Fibroblast of lung (primary cell): ENCODE measurements around the gene PRSS12. TPM values are rescaled to one million over a fixed set of nuclear protein-coding genes. Genes with fewer than 3 reads are reported as not detected.

Source experiments
- DNase-seq, 2 donors: peaks; one replicate each; pipeline versions ENCODE4 v3.0.0 to v3.0.0-alpha.2; 2010; ENCODE audit warnings: low read depth in 2 of 2
- H2AFZ ChIP-seq: 2 replicates; pipeline ENCODE4 v1.5.1; 2012; ENCODE audit warnings: low read length, control low read depth, inconsistent platforms
- H3K27ac ChIP-seq: 2 replicates; pipeline ENCODE4 v1.5.1; 2011; ENCODE audit warnings: low read length, control low read depth; ENCODE audit not compliant: insufficient read depth
- H3K27me3 ChIP-seq: 2 replicates; pipeline ENCODE4 v1.5.1; 2011; ENCODE audit warnings: mild to moderate bottlenecking, low read length; ENCODE audit not compliant: control insufficient read depth, insufficient read depth
- H3K36me3 ChIP-seq: 2 replicates; pipeline ENCODE4 v1.5.1; 2011; ENCODE audit warnings: low read length; ENCODE audit not compliant: control insufficient read depth, insufficient read depth
- H3K4me1 ChIP-seq: 2 replicates; pipeline ENCODE4 v1.5.1; 2011; ENCODE audit warnings: low read length; ENCODE audit not compliant: control insufficient read depth, insufficient read depth; ENCODE audit errors: extremely low read depth
- H3K4me2 ChIP-seq: 2 replicates; pipeline ENCODE4 v1.5.1; 2011; ENCODE audit warnings: low read length, control low read depth; ENCODE audit not compliant: insufficient read depth; ENCODE audit errors: extremely low read depth
- H3K4me3 ChIP-seq, 4 experiments: fragments of 200-600 bp in 1 of 4; sonication (generic) in 1 of 4; replicated peaks in 1 of 4; 2 replicates each; pipeline ENCODE4 v1.5.1; 2011 to 2016; ENCODE audit warnings: low read length in 4 of 4, low read depth in 3 of 4, mild to moderate bottlenecking in 3 of 4, control low read depth in 2 of 4, inconsistent platforms in 1 of 4, mixed read lengths in 1 of 4; ENCODE audit not compliant: insufficient read depth in 1 of 4; ENCODE audit errors: control extremely low read depth in 1 of 4
- H3K79me2 ChIP-seq: 2 replicates; pipeline ENCODE4 v1.5.1; 2012; ENCODE audit warnings: mild to moderate bottlenecking, low read length, inconsistent platforms; ENCODE audit not compliant: control insufficient read depth, insufficient read depth
- H3K9ac ChIP-seq: 2 replicates; pipeline ENCODE4 v1.5.1; 2011; ENCODE audit warnings: mild to moderate bottlenecking, low read length, control low read depth; ENCODE audit not compliant: insufficient read depth
- H3K9me3 ChIP-seq: 2 replicates; pipeline ENCODE4 v1.5.1; 2012; ENCODE audit warnings: low read depth, low read length; ENCODE audit not compliant: control insufficient read depth, insufficient read depth
- H4K20me1 ChIP-seq: 2 replicates; pipeline ENCODE4 v1.5.1; 2011; ENCODE audit warnings: low read length; ENCODE audit not compliant: control insufficient read depth, insufficient read depth; ENCODE audit errors: extremely low read depth
- EZH2 ChIP-seq: IDR thresholded peaks from 2 replicates; pipeline ENCODE4 v1.5.1; 2012; ENCODE audit warnings: low read length, control low read depth, mild to moderate bottlenecking; ENCODE audit errors: missing control alignments
- polyA plus RNA-seq, 2 donors: library from polyadenylated mRNA; depleted of rRNA in 1 of 2; stranded (reverse) in 1 of 2; unstranded in 1 of 2; fragments of >200 nt; gene quantifications; 2 replicates each; pipeline ENCODE4 v1.2.1, GENCODE V29; 2011 to 2012; ENCODE audit warnings: missing spikeins in 1 of 2
- total RNA-seq: library from RNA; depleted of rRNA; stranded (reverse); fragments of >200 nt; gene quantifications from 2 replicates; pipeline ENCODE4 v1.2.1, GENCODE V29; 2014
- TF ChIP-seq, protein P1 (sequence below), 2 donors: IDR thresholded peaks in 1 of 2; conservative IDR thresholded peaks in 1 of 2; 1 replicate in 1 of 2; 2 replicates in 1 of 2; pipeline ENCODE4 v1.5.1; 2011 to 2012; ENCODE audit warnings: low read length in 2 of 2, control low read depth in 1 of 2, inconsistent platforms in 1 of 2, low read depth in 1 of 2, mild to moderate bottlenecking in 1 of 2

The PRSS12 gene
- total and polyA plus RNA-seq, 2 donors (not counting 1 experiment from before 2014, with no cell fraction given) = 59.9 to 104 TPM

- Histone ChIP-seq H3K9ac (no peak overlapping the region), H3K27ac (peak overlapping the region; percentile 10), H3K27me3 (no peaks in the 10 kb centered on the region), H3K79me2 (peaks cover 23% of the 10 kb centered on the region), H3K36me3 (peaks cover 3% of the 10 kb centered on the region), H4K20me1 (no peaks in the 10 kb centered on the region), H3K4me1 (peaks cover 6% of the 10 kb centered on the region), H3K4me3 (peak overlapping the region; percentile 80 to 98 (median 83)), H3K4me2 (peak overlapping the region; percentile 83), H3K9me3 (no peaks in the 10 kb centered on the region), H2AFZ (no peak overlapping the region)
- peak; percentile 78 to 85 for DNase-seq
- TF ChIP-seq EZH2 = no peak
- TF ChIP-seq, protein P1, sequence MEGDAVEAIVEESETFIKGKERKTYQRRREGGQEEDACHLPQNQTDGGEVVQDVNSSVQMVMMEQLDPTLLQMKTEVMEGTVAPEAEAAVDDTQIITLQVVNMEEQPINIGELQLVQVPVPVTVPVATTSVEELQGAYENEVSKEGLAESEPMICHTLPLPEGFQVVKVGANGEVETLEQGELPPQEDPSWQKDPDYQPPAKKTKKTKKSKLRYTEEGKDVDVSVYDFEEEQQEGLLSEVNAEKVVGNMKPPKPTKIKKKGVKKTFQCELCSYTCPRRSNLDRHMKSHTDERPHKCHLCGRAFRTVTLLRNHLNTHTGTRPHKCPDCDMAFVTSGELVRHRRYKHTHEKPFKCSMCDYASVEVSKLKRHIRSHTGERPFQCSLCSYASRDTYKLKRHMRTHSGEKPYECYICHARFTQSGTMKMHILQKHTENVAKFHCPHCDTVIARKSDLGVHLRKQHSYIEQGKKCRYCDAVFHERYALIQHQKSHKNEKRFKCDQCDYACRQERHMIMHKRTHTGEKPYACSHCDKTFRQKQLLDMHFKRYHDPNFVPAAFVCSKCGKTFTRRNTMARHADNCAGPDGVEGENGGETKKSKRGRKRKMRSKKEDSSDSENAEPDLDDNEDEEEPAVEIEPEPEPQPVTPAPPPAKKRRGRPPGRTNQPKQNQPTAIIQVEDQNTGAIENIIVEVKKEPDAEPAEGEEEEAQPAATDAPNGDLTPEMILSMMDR (conservative IDR thresholded peaks at IDR 0.05 in 1 of 2, IDR thresholded peaks at IDR 0.05 in 1 of 2; ENCODE audit: low read depth in 1 of 2, low read length in 2 of 2) = peak; percentile 45 to 62
Observed at GRCh38 chr4:118280501-118281218, 72.1 kb downstream of the PRSS12 start.

GRCh38 chr4:118279920-118280432 is 72.8 kb downstream of the PRSS12 start:
- Histone ChIP-seq H3K4me2 (peak overlapping the region; percentile 83), H3K27ac (peak overlapping the region; percentile 84), H3K9me3 (no peaks in the 10 kb centered on the region), H3K4me3 (peak overlapping the region; percentile 80 to 98 (median 83)), H3K27me3 (no peaks in the 10 kb centered on the region), H3K4me1 (peaks cover 6% of the 10 kb centered on the region), H3K9ac (peak overlapping the region; percentile 70), H4K20me1 (no peaks in the 10 kb centered on the region), H3K36me3 (peaks cover 3% of the 10 kb centered on the region), H2AFZ (no peak overlapping the region), H3K79me2 (peaks cover 23% of the 10 kb centered on the region)
- peak in 1 of 2 donors; percentile 23 for DNase-seq
- TF ChIP-seq, protein P1 (conservative IDR thresholded peaks at IDR 0.05 in 1 of 2, IDR thresholded peaks at IDR 0.05 in 1 of 2; ENCODE audit: low read depth in 1 of 2, low read length in 2 of 2) = no peak
- TF ChIP-seq EZH2 = no peak

GRCh38 chr4:118279328-118279727 is 73.5 kb downstream of the PRSS12 start:
- TF ChIP-seq, protein P1 (conservative IDR thresholded peaks at IDR 0.05 in 1 of 2, IDR thresholded peaks at IDR 0.05 in 1 of 2; ENCODE audit: low read depth in 1 of 2, low read length in 2 of 2) = no peak
- no peak for TF ChIP-seq EZH2
- peak overlapping the region; percentile 84 for H3K27ac ChIP-seq
- peaks cover 3% of the 10 kb centered on the region for H3K4me1 ChIP-seq
- H3K36me3 ChIP-seq = peaks cover 3% of the 10 kb centered on the region
- peak overlapping the region; percentile 83 for H3K4me2 ChIP-seq
- H3K79me2 ChIP-seq = peaks cover 23% of the 10 kb centered on the region
- H3K9me3 ChIP-seq = no peaks in the 10 kb centered on the region
- no peaks in the 10 kb centered on the region for H3K27me3 ChIP-seq
- no peak overlapping the region for H2AFZ ChIP-seq
- peak overlapping the region; percentile 80 to 98 (median 83) for H3K4me3 ChIP-seq
- H3K9ac ChIP-seq = peak overlapping the region; percentile 70
- H4K20me1 ChIP-seq = no peaks in the 10 kb centered on the region
- DNase-seq = peak in 1 of 2 donors; percentile 2
